ENCODE data around the gene TTC9B. TPM values are rescaled to one million over a fixed set of nuclear protein-coding genes. Genes with fewer than 3 reads are reported as not detected.
A peak's percentile ranks its signal among the peaks of the same experiment; 100 is the strongest.

Gene TTC9B
- total RNA-seq, 2 donors from 2014 or later: not detected

DNA sequence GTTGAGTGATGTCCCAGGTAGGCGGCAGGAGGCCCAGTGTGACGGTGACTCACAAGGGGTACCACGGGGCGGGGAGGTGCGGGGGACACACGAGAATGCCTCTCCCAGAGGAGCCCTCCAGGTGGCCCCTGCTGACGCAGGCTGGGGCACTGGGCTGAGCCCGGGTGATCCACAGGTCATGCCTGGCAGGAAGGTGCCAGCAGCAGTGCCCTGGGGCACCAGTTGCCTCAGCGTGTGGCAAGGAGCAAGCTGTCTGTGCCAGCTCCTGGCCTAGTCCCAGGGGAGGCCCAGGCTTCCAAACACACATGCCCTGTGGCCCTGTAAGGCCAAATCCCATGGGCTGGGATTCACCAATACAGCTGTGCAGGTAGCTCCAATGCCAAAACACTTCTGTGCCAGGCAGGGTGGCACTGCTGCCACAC lies 38.9 kb upstream of the TTC9B start:
- Histone ChIP-seq H3K27me3 (no peaks in the 10 kb centered on the region), H3K4me1 (peaks cover 0 to 28% of the 10 kb centered on the region in 2 donors), H3K4me3 (no peak overlapping the region), H3K36me3 (peaks cover 27% of the 10 kb centered on the region), H3K9me3 (no peaks in the 10 kb centered on the region), H3K27ac (peak overlapping the region in 1 of 2 donors; percentile 26)
- no peak for DNase-seq (ENCODE audit: low spot score)
- no peak for TF ChIP-seq CTCF (IDR thresholded peaks at IDR 0.05)

DNA sequence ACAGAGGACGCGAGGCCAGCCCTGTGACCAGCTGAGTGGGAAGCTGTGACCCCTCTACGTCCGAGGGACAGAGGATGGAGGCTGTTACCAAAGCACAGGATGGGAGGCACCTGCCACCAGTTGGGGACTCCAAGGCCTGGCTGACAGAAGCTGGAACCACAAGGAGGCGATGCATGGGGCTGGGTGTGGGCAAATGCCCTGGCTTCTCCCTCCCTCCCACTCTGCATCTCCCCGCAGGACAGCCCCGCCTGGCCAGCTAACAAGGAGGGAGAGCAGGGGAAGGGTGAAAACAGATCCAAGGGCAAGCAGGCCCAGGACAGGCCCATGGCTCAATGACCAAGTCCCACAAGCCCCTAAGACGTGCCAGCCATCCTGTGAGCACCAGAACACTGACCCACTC lies 38.3 kb upstream of the TTC9B start:
- no peak overlapping the region for H3K4me3 ChIP-seq
- H3K27me3 ChIP-seq: no peaks in the 10 kb centered on the region
- no peaks in the 10 kb centered on the region for H3K9me3 ChIP-seq
- TF ChIP-seq CTCF (IDR thresholded peaks at IDR 0.05): no peak
- peaks cover 27% of the 10 kb centered on the region for H3K36me3 ChIP-seq
- H3K4me1 ChIP-seq: peaks cover 0 to 28% of the 10 kb centered on the region in 2 donors
- DNase-seq (ENCODE audit: low spot score): no peak
- peak overlapping the region in 1 of 2 donors; percentile 26 for H3K27ac ChIP-seq

- Histone ChIP-seq H3K4me3 (no peak overlapping the region), H3K9me3 (no peaks in the 10 kb centered on the region), H3K4me1 (peaks cover 0 to 28% of the 10 kb centered on the region in 2 donors), H3K27ac (no peak overlapping the region), H3K27me3 (no peaks in the 10 kb centered on the region), H3K36me3 (peaks cover 27% of the 10 kb centered on the region)
- DNase-seq (ENCODE audit: low spot score): no peak
- TF ChIP-seq CTCF (IDR thresholded peaks at IDR 0.05): no peak
Measured at GRCh38 chr19:40255619-40256166, 37.5 kb upstream of the TTC9B start.

GRCh38 chr19:40254714-40255418 lies 36.7 kb upstream of the TTC9B start:
- TF ChIP-seq CTCF (IDR thresholded peaks at IDR 0.05): no peak
- H3K9me3 ChIP-seq: no peaks in the 10 kb centered on the region
- peaks cover 0 to 24% of the 10 kb centered on the region in 2 donors for H3K4me1 ChIP-seq
- H3K36me3 ChIP-seq: peaks cover 27% of the 10 kb centered on the region
- H3K4me3 ChIP-seq: no peak overlapping the region
- no peak overlapping the region for H3K27ac ChIP-seq
- H3K27me3 ChIP-seq: no peaks in the 10 kb centered on the region
- no peak for DNase-seq (ENCODE audit: low spot score)

DNA sequence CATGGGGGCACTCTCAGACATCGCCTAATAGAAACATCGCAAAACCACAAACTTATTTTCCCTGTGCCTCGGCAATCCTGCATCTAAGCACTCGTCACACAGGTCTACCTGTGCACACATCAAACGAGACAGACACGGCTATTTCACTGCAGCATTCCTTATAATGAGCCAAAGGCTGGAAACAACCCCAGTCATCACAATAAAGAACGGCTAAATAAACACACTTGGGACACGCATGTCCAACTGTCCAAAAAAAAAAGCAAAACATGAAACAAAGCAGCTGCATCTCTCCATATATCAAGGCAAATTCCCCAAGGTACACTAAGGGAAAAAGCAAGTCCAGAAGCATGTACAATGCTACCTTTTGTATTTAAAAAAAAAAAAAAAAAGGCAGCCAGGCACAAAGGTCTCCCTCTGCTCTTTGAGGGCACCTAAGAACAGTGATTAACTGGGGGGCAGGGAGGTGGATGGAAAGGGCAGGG lies 35.5 kb upstream of the TTC9B start:
- H3K36me3 ChIP-seq: peaks cover 31% of the 10 kb centered on the region
- H3K4me1 ChIP-seq: peaks cover 0 to 22% of the 10 kb centered on the region in 2 donors
- H3K4me3 ChIP-seq: no peak overlapping the region
- H3K27ac ChIP-seq: no peak overlapping the region
- DNase-seq (ENCODE audit: low spot score): no peak
- TF ChIP-seq CTCF (IDR thresholded peaks at IDR 0.05): no peak
- H3K27me3 ChIP-seq: no peaks in the 10 kb centered on the region
- H3K9me3 ChIP-seq: no peaks in the 10 kb centered on the region

Measured in right atrium auricular region (tissue), 2 donors.